HepG2 (cell line): Measurements from ENCODE around the gene GLIS2. TPM values are rescaled to one million over a fixed set of nuclear protein-coding genes. Genes with fewer than 3 reads are reported as not detected.

ENCODE experiments used
- ATAC-seq: fragments of 200-7000 bp; cut with Tn5 transposase; 3 replicates; pipeline ENCODE4 v1.9.1; 2020; ENCODE audit warnings: mild to moderate bottlenecking, moderate library complexity
- BruUV-seq: library from RNA; stranded (reverse); fragments of 400-500 nt; replicated peaks from 2 replicates; lab custom pipeline; 2021; lab: Mats Ljungman, UMichigan
- CTCF ChIA-PET: fragments of 300-600 bp; formaldehyde crosslinking; extraction: SDS; loops from one replicate; lab custom pipeline; 2021; ENCODE audit warnings: low total read pairs, inconsistent platforms, low intra/inter-chr PET ratio; lab: Yijun Ruan, JAX
- POLR2A ChIA-PET: fragments of 350-600 bp; sonication (Branson Sonifier 250); formaldehyde crosslinking; loops from one replicate; lab custom pipeline; 2020; ENCODE audit warnings: antibody characterized with exemption, inconsistent platforms; lab: Yijun Ruan, JAX
- DNase-seq: peaks from one replicate; pipeline ENCODE4 v3.0.0-alpha.2; 2015; ENCODE audit warnings: low spot score
- FAIRE-seq: peaks from 3 replicates; lab custom pipeline; 2011; peaks lifted over from hg19 to GRCh38; lab: Jason Lieb, UNC
- H2AFZ ChIP-seq: one replicate; pipeline ENCODE4 v1.6.1; 2011; ENCODE audit warnings: low read length, inconsistent platforms
- H3K27ac ChIP-seq: fragments of 300-600 bp; 3 replicates; pipeline ENCODE4 v1.8.0; 2011; ENCODE audit warnings: mixed run types, mild to moderate bottlenecking, mixed read lengths, low read length, inconsistent platforms; ENCODE audit not compliant: insufficient read depth; ENCODE audit errors: extremely low read length
- H3K27me3 ChIP-seq, 2 experiments: fragments of 200-600 bp in 1 of 2; 2 replicates in 1 of 2; 3 replicates in 1 of 2; pipeline versions ENCODE4 v1.6.0 to v1.8.0; 2011; ENCODE audit warnings: low read length in 2 of 2, mild to moderate bottlenecking in 2 of 2, moderate library complexity in 2 of 2, inconsistent platforms in 1 of 2; ENCODE audit not compliant: insufficient read depth in 2 of 2, control insufficient read depth in 1 of 2
- H3K36me3 ChIP-seq, 2 experiments: fragments of 200-600 bp in 1 of 2; replicated peaks in 1 of 2; 2 replicates in 1 of 2; 3 replicates in 1 of 2; pipeline versions ENCODE4 v1.5.1 to v1.8.0; 2011; ENCODE audit warnings: low read length in 2 of 2, inconsistent platforms in 1 of 2; ENCODE audit not compliant: insufficient read depth in 2 of 2, control insufficient read depth in 1 of 2
- H3K4me1 ChIP-seq: 2 replicates; pipeline ENCODE4 v1.5.1; 2012; ENCODE audit warnings: low read length, inconsistent platforms; ENCODE audit not compliant: insufficient read depth
- H3K4me2 ChIP-seq: 2 replicates; pipeline ENCODE4 v1.6.0; 2011; ENCODE audit warnings: low read depth, low read length, inconsistent platforms
- H3K4me3 ChIP-seq, 3 experiments: fragments of 200-600 bp in 1 of 3; sonication (generic), shearing (Covaris generic) in 1 of 3; replicated peaks in 1 of 3; 2 replicates each; pipeline ENCODE4 v1.5.1; 2011 to 2016; ENCODE audit warnings: low read length in 3 of 3, inconsistent platforms in 2 of 3, low read depth in 2 of 3, mild to moderate bottlenecking in 2 of 3, control low read depth in 1 of 3, mixed read lengths in 1 of 3; ENCODE audit not compliant: insufficient read depth in 1 of 3
- H3K79me2 ChIP-seq: one replicate; pipeline ENCODE4 v1.6.1; 2011; ENCODE audit warnings: low read length, inconsistent platforms; ENCODE audit not compliant: insufficient read depth
- H3K9ac ChIP-seq: 2 replicates; pipeline ENCODE4 v1.6.0; 2011; ENCODE audit warnings: mild to moderate bottlenecking, low read depth, low read length, inconsistent platforms; ENCODE audit not compliant: insufficient read depth
- H3K9me3 ChIP-seq: 2 replicates; pipeline ENCODE4 v1.5.1; 2012; ENCODE audit warnings: mild to moderate bottlenecking, low read length
- H4K20me1 ChIP-seq: 2 replicates; pipeline ENCODE4 v1.6.0; 2011; ENCODE audit warnings: inconsistent platforms, mild to moderate bottlenecking, low read length, moderate library complexity; ENCODE audit not compliant: insufficient read depth
- CENPX ChIP-seq: sonication (generic); formaldehyde crosslinking; IDR thresholded peaks from 2 replicates; pipeline ENCODE4 v1.9.0; 2021; ENCODE audit warnings: mild to moderate bottlenecking, missing genetic modification reagents, moderate library complexity
- ELF1 ChIP-seq: sonication (generic); formaldehyde crosslinking; IDR thresholded peaks from 2 replicates; pipeline ENCODE4 v1.4.0; 2020; ENCODE audit warnings: missing genetic modification reagents
- EP300 ChIP-seq, 3 experiments: sonication (generic) in 1 of 3; formaldehyde crosslinking in 1 of 3; IDR thresholded peaks; 2 replicates each; pipeline versions ENCODE4 v1.5.1 to v1.6.1; 2011 to 2020; ENCODE audit warnings: low read depth in 2 of 3, low read length in 2 of 3, borderline replicate concordance in 1 of 3, improper control_type of control experiment in 1 of 3, mild to moderate bottlenecking in 1 of 3, missing genetic modification reagents in 1 of 3, moderate library complexity in 1 of 3
- GTF2F1 ChIP-seq: fragments of 150-350 bp; IDR thresholded peaks from 2 replicates; pipeline ENCODE4 v1.6.1; 2014; ENCODE audit warnings: low read length
- HOXA9 ChIP-seq: sonication (generic); formaldehyde crosslinking; IDR thresholded peaks from 2 replicates; pipeline ENCODE4 v1.8.1; 2022; ENCODE audit warnings: missing genetic modification reagents, mild to moderate bottlenecking, moderate library complexity, borderline replicate concordance
- RCOR2 ChIP-seq: IDR thresholded peaks from 2 replicates; pipeline ENCODE4 v1.6.1; 2016; ENCODE audit warnings: missing biosample characterization, missing genetic modification reagents
- RXRB ChIP-seq: IDR thresholded peaks from 2 replicates; pipeline ENCODE4 v1.6.1; 2016; ENCODE audit warnings: borderline replicate concordance, missing genetic modification reagents, missing compliant biosample characterization
- SPEN ChIP-seq: sonication (generic); formaldehyde crosslinking; IDR thresholded peaks from 2 replicates; pipeline ENCODE4 v1.5.1; 2020; ENCODE audit warnings: low read depth, mild to moderate bottlenecking, missing genetic modification reagents
- TBX2 ChIP-seq: sonication (generic); formaldehyde crosslinking; IDR thresholded peaks from 2 replicates; pipeline ENCODE4 v1.5.0; 2020; ENCODE audit warnings: missing genetic modification reagents, mild to moderate bottlenecking, borderline replicate concordance
- ZNF263 ChIP-seq: sonication (generic); formaldehyde crosslinking; IDR thresholded peaks from 2 replicates; pipeline ENCODE4 v1.4.0; 2020; ENCODE audit warnings: missing genetic modification reagents
- ZNF546 ChIP-seq: sonication (generic); formaldehyde crosslinking; conservative IDR thresholded peaks from 2 replicates; pipeline ENCODE4 v1.8.1; 2023; ENCODE audit warnings: mild to moderate bottlenecking, missing genetic modification reagents
- ZNF616 ChIP-seq: sonication (generic); formaldehyde crosslinking; IDR thresholded peaks from 2 replicates; pipeline ENCODE4 v1.5.0; 2020; ENCODE audit warnings: low read depth, mild to moderate bottlenecking, missing genetic modification reagents
- ZNF644 ChIP-seq: IDR thresholded peaks from 2 replicates; pipeline ENCODE4 v1.6.1; 2016; ENCODE audit warnings: low read depth
- WGBS: methylation state at CpG from one replicate; pipeline ENCODE4 v1.1.6; 2017; ENCODE audit warnings: low lambda C conversion rate; 5-methylcytosine and 5-hydroxymethylcytosine counted together
- in situ Hi-C: cut with HindIII; loops from 2 replicates; pipeline ENCODE4 v1.10.0; 2017; ENCODE audit warnings: low pct_unique_long_range_greater_than_20kb; ENCODE audit not compliant: extremely low pct_ligation_motif_present
- intact Hi-C: fragments of 100-400 bp; cut with micrococcal nuclease; formaldehyde crosslinking; loops from one replicate; pipeline ENCODE4 v1.10.0; 2022; ENCODE audit not compliant: unreplicated experiment
- polyA plus RNA-seq, 8 experiments: library from polyadenylated mRNA; depleted of rRNA in 3 of 8; stranded (reverse) in 7 of 8; unstranded in 1 of 8; fragments of >200 nt; fragmentation: Illumina TruSeq in 4 of 8; extraction: Trizol in 4 of 8; gene quantifications; 2 replicates each; pipeline versions ENCODE4 v1.2.1 to v1.2.3, GENCODE V29; 2011 to 2016; ENCODE audit warnings: low read depth in 4 of 8, missing spikeins in 1 of 8, mixed read lengths in 1 of 8; ENCODE audit not compliant: insufficient read depth in 1 of 8
- total RNA-seq, 5 experiments: library from RNA; depleted of rRNA; stranded (reverse); fragments of >200 nt; fragmentation: Illumina TruSeq; extraction: Trizol; gene quantifications; 2 replicates each; pipeline ENCODE4 v1.2.3, GENCODE V29; 2016; ENCODE audit warnings: low read depth in 1 of 5
- TF ChIP-seq, protein P1 (sequence below): sonication (generic); formaldehyde crosslinking; IDR thresholded peaks from 2 replicates; pipeline ENCODE4 v1.5.0; 2020; ENCODE audit warnings: missing genetic modification reagents
- TF ChIP-seq, protein P2 (sequence below): sonication (generic); formaldehyde crosslinking; IDR thresholded peaks from 2 replicates; pipeline ENCODE4 v1.5.0; 2020; ENCODE audit warnings: mild to moderate bottlenecking, missing genetic modification reagents

Gene GLIS2
- total and polyA plus RNA-seq, 2 of the 13 experiments (the other 11 are each of a cell fraction or from before 2014, with no cell fraction given) = 0.28 to 0.29 TPM

DNA sequence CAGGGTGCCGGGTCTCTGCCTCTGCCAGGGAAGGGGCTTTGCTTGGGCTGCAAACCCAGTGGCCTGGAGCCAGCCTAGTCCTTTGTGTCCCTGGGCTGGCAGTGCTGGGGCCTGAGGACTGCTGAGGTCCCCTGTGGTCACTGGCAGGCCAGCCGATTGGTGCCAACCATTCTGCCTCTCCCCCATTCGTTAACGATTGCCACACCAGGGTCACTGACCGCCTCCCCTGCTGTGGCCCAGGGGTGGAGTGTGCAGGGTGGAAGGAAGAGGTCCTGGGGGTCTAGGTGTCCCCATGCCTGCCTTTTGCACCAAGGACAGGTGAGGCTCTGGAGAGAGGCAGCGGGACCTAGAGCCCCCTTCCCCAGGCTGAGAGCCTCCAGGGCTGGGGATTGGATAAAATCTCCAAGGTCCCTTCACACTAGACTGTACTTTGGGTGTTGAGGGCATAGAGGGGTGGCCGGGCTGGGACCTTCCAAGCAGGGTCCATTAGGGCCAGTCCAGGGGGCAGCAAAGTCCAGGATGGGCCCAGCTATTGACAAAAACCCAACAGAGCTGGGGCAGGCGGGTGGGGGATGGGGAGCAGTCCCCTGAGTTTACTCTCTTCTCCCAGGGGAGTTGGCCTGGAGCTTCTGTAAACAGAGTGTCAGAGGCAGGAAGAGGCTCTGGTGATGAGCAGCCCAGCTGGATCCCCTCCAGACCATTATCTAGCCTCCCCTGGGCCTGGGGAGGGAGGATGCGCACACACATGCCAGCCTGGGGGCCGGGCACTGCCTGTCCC, 56.9 kb downstream of the GLIS2 start (continued):
- TF ChIP-seq, protein P1, sequence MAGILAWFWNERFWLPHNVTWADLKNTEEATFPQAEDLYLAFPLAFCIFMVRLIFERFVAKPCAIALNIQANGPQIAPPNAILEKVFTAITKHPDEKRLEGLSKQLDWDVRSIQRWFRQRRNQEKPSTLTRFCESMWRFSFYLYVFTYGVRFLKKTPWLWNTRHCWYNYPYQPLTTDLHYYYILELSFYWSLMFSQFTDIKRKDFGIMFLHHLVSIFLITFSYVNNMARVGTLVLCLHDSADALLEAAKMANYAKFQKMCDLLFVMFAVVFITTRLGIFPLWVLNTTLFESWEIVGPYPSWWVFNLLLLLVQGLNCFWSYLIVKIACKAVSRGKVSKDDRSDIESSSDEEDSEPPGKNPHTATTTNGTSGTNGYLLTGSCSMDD (CRISPR knock-in tag) = no peak
- TF ChIP-seq ELF1 = no peak
- peak; percentile 49 for TF ChIP-seq TBX2 (CRISPR knock-in tag)
- no peak for TF ChIP-seq CENPX (CRISPR knock-in tag)

DNA sequence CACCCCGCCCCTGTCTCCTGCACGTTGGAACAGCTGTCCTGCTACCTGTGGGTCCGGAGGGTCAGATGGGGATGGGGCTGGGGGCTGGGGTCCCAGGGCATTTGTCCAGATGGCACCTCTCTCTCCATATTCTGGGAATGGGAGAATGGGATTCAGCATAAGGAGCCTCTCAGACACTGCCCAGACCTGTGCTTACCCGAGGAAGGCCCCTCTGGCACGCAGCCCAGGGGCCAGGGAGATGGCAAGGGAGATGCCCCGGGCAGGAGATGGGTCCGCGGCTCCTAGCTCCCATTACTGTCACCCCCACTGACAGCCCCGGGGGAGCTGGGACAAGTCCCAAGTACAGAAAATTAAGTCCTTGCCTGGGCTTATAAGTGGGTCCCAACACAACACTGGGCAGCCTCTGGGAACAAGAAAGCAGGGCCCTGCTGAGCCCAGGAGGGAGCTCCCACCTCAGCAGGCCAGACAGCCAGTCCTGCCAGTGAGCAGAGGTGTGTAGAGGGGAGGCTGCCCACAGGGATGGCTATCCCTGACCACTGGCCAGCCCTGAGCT, 57.6 kb downstream of the GLIS2 start:
- intact Hi-C loops = loop anchor here (2.0 kb wide), 1 partner anchor 15 kb away; no protein-coding TSS in a partner anchor
- POLR2A ChIA-PET = interaction anchor here (0.9 to 2.3 kb wide), 12 partner anchors 9 to 493 kb away, joined by 3 to 21 read pairs (median 6); partner anchors contain the start of genes CREBBP and PAM16
- H3K27me3 ChIP-seq = no peaks in the 10 kb centered on the region
- CTCF ChIA-PET = interaction anchor here (1.3 kb wide), 1 partner anchor 29 kb away, joined by 3 read pairs; no protein-coding TSS in a partner anchor
- H3K79me2 ChIP-seq = peaks cover 50% of the 10 kb centered on the region
- ATAC-seq = no peak
- H3K4me1 ChIP-seq = peaks cover 86% of the 10 kb centered on the region
- H3K9me3 ChIP-seq = no peaks in the 10 kb centered on the region
- H3K4me3 ChIP-seq = peak overlapping the region; percentile 76 to 92 (median 82)
- no peak for FAIRE-seq
- no peak overlapping the region for H2AFZ ChIP-seq
- H3K27ac ChIP-seq = peak overlapping the region; percentile 83
- peak overlapping the region; percentile 42; the same call in 1 of the 2 replicates for H3K9ac ChIP-seq
- H3K36me3 ChIP-seq = peaks cover 0 to 2% of the 10 kb centered on the region in 2 experiments; a peak in 1 of 5 replicates
- WGBS = no CpG with 5 or more reads among the region's 9 CpGs
- peak overlapping the region; percentile 86 for H3K4me2 ChIP-seq
- DNase-seq = no peak
- peaks cover 37% of the 10 kb centered on the region for H4K20me1 ChIP-seq
- BruUV-seq = no TSS peak
- in situ Hi-C loops = no loop called here
- TF ChIP-seq RXRB (CRISPR knock-in tag) = no peak
- TF ChIP-seq, protein P2, sequence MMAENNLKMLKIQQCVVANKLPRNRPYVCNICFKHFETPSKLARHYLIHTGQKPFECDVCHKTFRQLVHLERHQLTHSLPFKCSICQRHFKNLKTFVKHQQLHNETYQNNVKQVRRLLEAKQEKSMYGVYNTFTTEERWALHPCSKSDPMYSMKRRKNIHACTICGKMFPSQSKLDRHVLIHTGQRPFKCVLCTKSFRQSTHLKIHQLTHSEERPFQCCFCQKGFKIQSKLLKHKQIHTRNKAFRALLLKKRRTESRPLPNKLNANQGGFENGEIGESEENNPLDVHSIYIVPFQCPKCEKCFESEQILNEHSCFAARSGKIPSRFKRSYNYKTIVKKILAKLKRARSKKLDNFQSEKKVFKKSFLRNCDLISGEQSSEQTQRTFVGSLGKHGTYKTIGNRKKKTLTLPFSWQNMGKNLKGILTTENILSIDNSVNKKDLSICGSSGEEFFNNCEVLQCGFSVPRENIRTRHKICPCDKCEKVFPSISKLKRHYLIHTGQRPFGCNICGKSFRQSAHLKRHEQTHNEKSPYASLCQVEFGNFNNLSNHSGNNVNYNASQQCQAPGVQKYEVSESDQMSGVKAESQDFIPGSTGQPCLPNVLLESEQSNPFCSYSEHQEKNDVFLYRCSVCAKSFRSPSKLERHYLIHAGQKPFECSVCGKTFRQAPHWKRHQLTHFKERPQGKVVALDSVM (CRISPR knock-in tag) = no peak
- TF ChIP-seq EP300 (IDR thresholded peaks at IDR 0.05; ENCODE audit: low read depth in 2 of 2, low read length in 2 of 2) = no peak
- no peak for TF ChIP-seq EP300 (CRISPR knock-in tag; IDR thresholded peaks at IDR 0.05; ENCODE audit: borderline replicate concordance)
- TF ChIP-seq ZNF546 = no peak
- TF ChIP-seq RCOR2 (CRISPR knock-in tag) = no peak
- no peak for TF ChIP-seq ZNF263
- TF ChIP-seq ZNF644 (CRISPR knock-in tag) = no peak
- TF ChIP-seq GTF2F1 = no peak
- TF ChIP-seq SPEN (CRISPR knock-in tag) = no peak
- TF ChIP-seq HOXA9 (CRISPR knock-in tag) = no peak
- no peak for TF ChIP-seq ZNF616 (CRISPR knock-in tag)
